ENCODE data around the gene SLC2A13. TPM values are rescaled to one million over a fixed set of nuclear protein-coding genes. Genes with fewer than 3 reads are reported as not detected.

Gene SLC2A13
- total RNA-seq, 1 experiment from 2014 or later: 1.7 TPM

DNA sequence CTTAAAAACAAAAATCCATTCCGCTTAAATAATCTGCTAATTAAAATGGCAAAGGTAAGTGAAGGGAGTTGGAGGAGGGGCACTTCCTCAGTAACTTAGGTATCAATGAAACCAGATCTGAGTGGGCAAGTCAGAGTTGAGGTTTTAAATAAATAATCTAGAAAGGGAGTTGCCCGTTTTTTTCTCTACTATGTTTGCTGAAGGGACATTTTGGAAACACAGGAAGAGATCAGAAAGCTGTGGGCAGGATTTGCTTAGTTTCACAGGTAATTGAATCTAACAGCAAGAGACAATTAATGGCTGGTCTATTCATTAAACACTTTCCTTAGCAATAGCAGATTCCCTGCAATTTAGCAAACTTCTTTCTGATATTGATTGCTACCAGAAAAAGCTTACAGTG is 300.2 kb downstream of the SLC2A13 start:
- no peak for TF ChIP-seq CTCF (IDR thresholded peaks at IDR 0.05; ENCODE audit: unreplicated experiment)
- H3K4me3 Mint-ChIP-seq (ENCODE audit: unreplicated experiment): no peak overlapping the region
- ChIA-PET CTCF (no interaction called here), POLR2A (no interaction called here)
- H3K4me1 Mint-ChIP-seq (ENCODE audit: insufficient read depth, unreplicated experiment): peaks cover 8% of the 10 kb centered on the region
- no peak for DNase-seq (ENCODE audit: unreplicated experiment)
- H3K27ac Mint-ChIP-seq (ENCODE audit: low read depth, unreplicated experiment): no peak overlapping the region
- intact Hi-C loops (cut with micrococcal nuclease): no loop called here
- no peaks in the 10 kb centered on the region for H3K9me3 Mint-ChIP-seq (ENCODE audit: unreplicated experiment)
- H3K36me3 Mint-ChIP-seq (ENCODE audit: insufficient read depth, unreplicated experiment): no peaks in the 10 kb centered on the region
- BruUV-seq (replicated peaks): no TSS peak
- H3K27me3 Mint-ChIP-seq (ENCODE audit: insufficient read depth, unreplicated experiment): no peaks in the 10 kb centered on the region

DNA sequence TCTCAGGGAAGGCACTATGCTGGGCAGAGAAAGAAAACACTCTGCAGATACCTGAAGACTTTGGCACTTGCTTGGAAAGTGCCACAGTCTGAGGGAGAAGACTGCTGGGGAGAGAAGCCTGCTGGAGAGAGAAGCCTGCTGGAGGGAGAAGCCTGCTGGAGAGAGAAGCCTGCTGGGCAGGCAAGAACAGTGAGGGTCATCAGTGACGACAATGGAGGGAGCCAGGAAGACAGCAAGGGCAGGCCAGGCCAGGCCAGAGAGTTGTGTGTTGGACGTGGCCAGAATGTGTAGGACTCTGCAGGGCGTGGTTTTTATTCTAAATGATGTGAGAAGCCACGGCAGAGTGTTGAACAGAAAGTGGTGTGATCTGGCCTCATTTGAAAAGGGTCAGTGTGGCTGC is 301.0 kb downstream of the SLC2A13 start:
- ChIA-PET POLR2A (no interaction called here), CTCF (no interaction called here)
- H3K27me3 Mint-ChIP-seq (ENCODE audit: insufficient read depth, unreplicated experiment): no peaks in the 10 kb centered on the region
- peaks cover 8% of the 10 kb centered on the region for H3K4me1 Mint-ChIP-seq (ENCODE audit: insufficient read depth, unreplicated experiment)
- DNase-seq (ENCODE audit: unreplicated experiment): no peak
- BruUV-seq (replicated peaks): no TSS peak
- no peaks in the 10 kb centered on the region for H3K9me3 Mint-ChIP-seq (ENCODE audit: unreplicated experiment)
- no peak overlapping the region for H3K27ac Mint-ChIP-seq (ENCODE audit: low read depth, unreplicated experiment)
- intact Hi-C loops (cut with micrococcal nuclease): no loop called here
- H3K36me3 Mint-ChIP-seq (ENCODE audit: insufficient read depth, unreplicated experiment): no peaks in the 10 kb centered on the region
- no peak overlapping the region for H3K4me3 Mint-ChIP-seq (ENCODE audit: unreplicated experiment)
- TF ChIP-seq CTCF (IDR thresholded peaks at IDR 0.05; ENCODE audit: unreplicated experiment): no peak

- no peak for TF ChIP-seq CTCF (IDR thresholded peaks at IDR 0.05; ENCODE audit: unreplicated experiment)
- ChIA-PET POLR2A (no interaction called here), CTCF (no interaction called here)
- peaks cover 8% of the 10 kb centered on the region for H3K4me1 Mint-ChIP-seq (ENCODE audit: insufficient read depth, unreplicated experiment)
- H3K27me3 Mint-ChIP-seq (ENCODE audit: insufficient read depth, unreplicated experiment): no peaks in the 10 kb centered on the region
- H3K9me3 Mint-ChIP-seq (ENCODE audit: unreplicated experiment): no peaks in the 10 kb centered on the region
- no peak overlapping the region for H3K4me3 Mint-ChIP-seq (ENCODE audit: unreplicated experiment)
- no peak for DNase-seq (ENCODE audit: unreplicated experiment)
- no peak overlapping the region for H3K27ac Mint-ChIP-seq (ENCODE audit: low read depth, unreplicated experiment)
- no peaks in the 10 kb centered on the region for H3K36me3 Mint-ChIP-seq (ENCODE audit: insufficient read depth, unreplicated experiment)
- intact Hi-C loops (cut with micrococcal nuclease): no loop called here
- no TSS peak for BruUV-seq (replicated peaks)
Measured at GRCh38 chr12:39804479-39804878, 301.4 kb downstream of the SLC2A13 start.

GRCh38 chr12:39803151-39803550 is 302.7 kb downstream of the SLC2A13 start:
- DNase-seq (ENCODE audit: unreplicated experiment): no peak
- no peaks in the 10 kb centered on the region for H3K36me3 Mint-ChIP-seq (ENCODE audit: insufficient read depth, unreplicated experiment)
- H3K27me3 Mint-ChIP-seq (ENCODE audit: insufficient read depth, unreplicated experiment): no peaks in the 10 kb centered on the region
- BruUV-seq (replicated peaks): no TSS peak
- H3K4me1 Mint-ChIP-seq (ENCODE audit: insufficient read depth, unreplicated experiment): peaks cover 8% of the 10 kb centered on the region
- ChIA-PET CTCF (interaction anchor here (0.6 to 1.0 kb wide), 4 partner anchors 11 to 317 kb away, joined by 3 read pairs; no protein-coding TSS in a partner anchor), POLR2A (no interaction called here)
- intact Hi-C loops (cut with micrococcal nuclease): no loop called here
- H3K9me3 Mint-ChIP-seq (ENCODE audit: unreplicated experiment): no peaks in the 10 kb centered on the region
- no peak overlapping the region for H3K27ac Mint-ChIP-seq (ENCODE audit: low read depth, unreplicated experiment)
- TF ChIP-seq CTCF (IDR thresholded peaks at IDR 0.05; ENCODE audit: unreplicated experiment): no peak
- no peak overlapping the region for H3K4me3 Mint-ChIP-seq (ENCODE audit: unreplicated experiment)

Measured in MCF 10A (cell line).